GM18519 (cell line): ENCODE results near the gene OR6Q1.

Experiments
- ATAC-seq: cut with Tn5 transposase; IDR thresholded peaks from one replicate; pipeline ENCODE4 v1.9.1; 2021; ENCODE audit warnings: mild to moderate bottlenecking, moderate library complexity; ENCODE audit not compliant: unreplicated experiment, low FRiP score

Gene OR6Q1

DNA sequence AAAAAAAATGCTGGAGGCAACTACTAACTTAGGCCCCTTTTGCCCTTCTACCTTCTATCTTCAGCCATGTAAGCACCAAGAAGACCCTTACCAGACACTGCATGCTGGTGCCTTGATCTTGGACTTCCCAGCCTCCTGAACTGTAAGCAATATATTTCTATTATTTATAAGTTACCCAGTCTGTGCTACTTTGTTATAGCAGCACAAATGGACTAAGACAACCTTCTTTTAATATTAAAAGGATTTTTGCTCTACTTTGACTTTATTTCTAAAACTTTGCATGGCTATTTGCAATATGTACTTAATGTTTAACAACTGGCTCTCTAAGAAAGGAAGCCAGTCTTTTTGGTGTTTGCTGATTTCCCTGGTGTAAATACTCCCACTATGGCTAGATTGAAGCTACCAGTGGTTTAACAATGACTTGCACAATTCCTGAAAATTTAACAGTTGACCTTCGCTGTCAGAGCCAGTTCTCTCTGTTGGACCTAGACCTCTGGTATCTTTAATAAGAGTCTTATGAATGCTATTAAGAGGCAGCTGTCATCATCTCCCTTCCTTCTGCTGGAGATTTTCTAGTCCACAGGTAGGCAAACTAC, 25.2 kb downstream of the OR6Q1 start:
- no peak for ATAC-seq

DNA sequence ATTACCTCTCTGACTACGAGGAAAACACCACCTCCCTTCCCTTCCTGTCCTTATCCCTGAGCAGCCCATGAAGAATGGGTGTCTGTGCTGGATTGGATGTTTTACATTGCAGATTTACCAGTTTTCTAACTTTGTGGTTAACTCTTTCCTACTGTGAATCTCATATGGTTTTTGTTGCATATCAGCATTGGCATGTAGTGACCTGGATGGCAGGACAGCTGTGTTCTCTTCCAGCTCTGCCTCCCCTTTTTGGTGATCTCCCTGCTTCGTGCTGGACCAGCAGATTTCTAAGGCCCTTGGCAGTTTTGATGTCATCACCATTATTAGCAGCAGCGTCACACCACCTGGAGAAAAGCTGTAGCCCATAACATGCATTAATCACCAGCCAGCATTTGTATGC, 26.7 kb downstream of the OR6Q1 start:
- no peak for ATAC-seq

DNA sequence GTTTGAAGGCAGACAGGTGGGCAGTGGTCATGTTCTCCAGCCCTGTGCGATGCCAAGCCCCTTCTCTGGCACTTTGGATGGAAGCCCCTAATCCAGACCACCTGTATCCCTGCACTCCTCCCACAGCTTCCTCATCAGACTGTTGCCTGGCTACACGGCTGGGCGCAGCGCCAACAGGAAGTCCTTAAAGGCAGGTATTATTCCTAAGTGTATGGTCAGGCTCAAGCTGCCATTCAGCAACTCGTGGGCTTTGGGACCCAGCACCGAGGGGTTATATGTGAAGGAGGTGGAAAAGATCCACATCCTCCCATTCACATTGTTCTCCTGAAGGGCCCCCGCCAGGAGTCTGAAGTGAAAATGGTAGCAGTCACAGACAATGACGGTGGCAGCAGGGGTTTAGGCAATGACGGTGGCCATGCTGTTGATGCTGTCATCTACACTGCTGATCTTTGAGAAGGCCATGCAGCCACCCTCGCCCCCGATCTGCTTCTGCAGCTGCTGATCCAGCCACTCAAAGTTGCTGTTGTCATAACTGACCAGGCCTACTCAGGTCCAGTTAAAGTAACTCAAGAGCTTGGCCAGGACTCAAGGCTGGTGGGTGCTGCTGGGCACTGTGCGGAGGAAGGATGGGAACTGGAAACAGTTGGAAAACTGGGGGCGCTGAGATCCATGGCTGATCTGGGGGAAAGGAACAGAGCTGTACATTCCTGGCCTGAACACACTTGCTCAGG, 27.7 kb downstream of the OR6Q1 start:
- no peak for ATAC-seq

DNA sequence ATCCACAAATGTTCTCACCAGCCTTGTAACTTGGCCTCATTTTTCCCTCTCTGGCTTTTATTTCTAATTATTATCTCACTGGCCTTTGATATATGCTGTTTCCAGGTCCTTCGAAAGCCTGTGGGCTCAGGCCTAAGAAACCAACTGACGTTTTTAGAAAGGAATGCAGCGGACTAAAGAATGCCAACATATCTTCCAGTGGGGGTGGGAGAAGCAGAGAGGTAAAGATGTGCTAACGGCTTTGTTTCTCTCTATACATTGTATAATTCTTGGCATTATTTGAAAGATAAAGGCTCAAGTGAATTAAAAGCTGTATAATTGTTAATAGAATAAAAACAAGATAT, 28.2 kb downstream of the OR6Q1 start:
- no peak for ATAC-seq

DNA sequence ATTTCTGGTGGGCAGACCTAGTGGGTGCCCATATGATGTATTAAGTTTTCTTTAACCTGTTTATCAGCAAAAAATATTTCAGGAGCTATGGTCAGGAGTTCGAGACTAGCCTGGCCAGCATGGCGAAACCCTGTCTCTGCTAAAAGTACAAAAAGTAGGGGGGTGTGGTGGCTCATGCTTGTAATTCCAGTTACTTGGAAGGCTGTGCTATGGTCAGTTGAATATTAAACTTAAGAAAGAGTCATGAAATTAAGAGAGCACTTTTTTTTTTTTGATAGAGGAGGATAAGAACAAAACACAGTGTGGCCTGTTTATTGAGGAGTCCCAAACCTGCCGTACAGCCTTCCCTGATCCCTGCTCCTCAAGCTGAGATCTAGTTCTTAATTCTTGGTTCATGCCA, 29.8 kb downstream of the OR6Q1 start:
- no peak for ATAC-seq

DNA sequence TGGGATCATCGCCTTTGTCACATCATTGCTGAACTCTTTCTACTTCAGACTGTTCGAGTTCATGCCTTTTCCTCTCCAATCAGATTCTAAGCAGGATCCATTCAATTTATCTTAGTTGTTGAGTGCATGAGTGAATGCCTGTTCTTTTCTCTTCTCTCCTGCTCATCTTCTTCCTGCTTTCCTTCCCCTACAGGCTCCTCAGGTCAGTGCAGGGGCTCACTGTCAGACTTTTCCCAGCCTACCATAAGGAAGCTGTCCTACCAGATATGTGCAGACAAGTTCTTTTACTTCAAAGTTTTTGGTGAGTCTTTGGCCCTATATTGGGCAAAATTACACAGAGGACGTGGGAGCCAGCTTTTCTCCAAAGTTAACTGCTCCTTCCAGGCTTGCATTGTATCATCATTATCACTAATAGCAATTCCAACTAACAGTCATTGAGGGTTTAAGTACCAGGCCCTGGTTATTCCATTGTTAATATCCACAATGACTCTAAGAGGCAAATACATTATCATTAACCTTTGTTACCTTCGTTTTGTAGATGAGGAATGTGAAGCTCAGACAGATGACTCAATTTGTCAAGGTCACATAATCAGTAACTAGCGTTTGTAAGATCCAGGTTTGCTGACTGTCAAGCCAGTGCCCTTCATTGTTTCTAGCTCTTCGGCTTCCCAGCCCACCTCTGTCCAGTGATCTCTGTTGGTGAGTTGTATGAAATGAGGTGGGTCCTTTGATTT, 30.4 kb downstream of the OR6Q1 start:
- ATAC-seq: no peak

DNA sequence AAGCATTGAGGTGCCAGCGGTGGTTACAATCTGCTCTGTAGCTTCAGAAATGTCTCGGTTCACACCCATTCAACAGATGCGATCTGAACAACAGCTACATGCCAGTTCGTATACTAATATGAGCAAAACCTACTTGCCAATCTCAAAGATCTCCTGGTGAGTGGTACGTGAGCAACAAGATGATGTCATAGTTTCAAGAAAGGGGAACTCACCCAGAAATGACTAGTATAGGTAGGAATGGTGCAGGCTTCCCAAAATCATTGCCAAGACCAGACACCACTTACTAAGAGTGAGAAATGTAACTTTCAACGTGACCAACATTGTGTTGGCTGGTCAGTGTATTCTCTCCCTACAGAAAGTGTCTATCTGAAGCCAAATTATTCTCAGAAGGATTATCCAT, 31.1 kb downstream of the OR6Q1 start:
- no peak for ATAC-seq

DNA sequence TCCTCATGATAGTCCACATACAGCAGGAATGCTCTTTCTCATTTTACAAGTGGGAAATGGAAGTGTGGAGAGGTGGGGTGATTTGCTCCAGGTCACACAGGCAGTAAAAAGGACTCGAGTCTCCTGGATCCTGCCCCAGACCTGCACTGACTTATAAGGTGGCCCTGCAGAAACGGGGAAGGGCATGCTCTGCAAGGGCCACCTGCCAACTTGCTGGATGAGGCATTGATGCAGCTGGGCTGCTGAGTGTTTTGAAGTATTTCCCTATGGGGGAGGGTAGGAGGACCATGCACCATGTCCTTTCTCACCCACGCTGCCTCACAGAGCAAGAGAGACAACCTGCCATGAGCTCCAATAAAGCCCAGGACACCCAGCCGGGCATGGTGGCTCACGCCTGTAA, 36.9 kb downstream of the OR6Q1 start:
- no peak for ATAC-seq

DNA sequence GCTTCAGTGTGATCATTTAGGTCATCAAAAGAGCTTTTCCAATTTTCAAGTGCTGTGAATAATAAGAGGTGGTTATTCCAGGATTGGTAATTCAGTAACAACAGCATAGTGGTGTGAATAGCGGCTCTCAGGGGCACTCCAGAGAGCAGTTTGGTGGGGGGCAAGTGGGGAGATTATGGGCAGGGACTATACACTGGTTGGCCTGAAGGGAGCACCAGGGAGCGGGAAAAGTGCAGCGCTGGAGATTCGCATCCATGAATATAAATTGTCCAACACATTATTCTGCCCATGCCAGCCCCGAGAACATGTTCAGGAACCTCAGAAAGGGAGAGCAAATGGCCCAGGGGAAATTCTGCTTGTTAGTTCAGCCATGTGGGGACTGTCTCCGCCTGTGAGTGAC, 37.9 kb downstream of the OR6Q1 start:
- no peak for ATAC-seq

DNA sequence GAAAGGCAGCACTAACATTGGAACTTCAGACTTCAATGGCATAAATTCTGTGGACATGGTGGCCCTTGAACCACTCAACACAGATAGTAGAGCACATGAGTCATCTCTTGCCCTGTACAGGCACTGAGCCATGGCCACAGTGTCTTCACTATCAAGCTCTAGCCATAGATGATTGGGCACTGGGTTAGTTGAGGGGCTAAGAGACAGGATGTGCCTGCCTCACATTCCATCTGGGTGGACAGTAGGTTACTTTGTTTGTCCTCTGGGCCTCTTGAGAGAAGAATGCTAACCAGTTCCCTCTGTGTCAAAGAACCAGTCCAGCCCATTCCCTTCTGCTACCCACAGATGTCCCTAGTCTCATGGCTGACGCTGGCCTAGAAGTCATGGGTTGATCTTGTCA, 39.8 kb downstream of the OR6Q1 start:
- no peak for ATAC-seq

DNA sequence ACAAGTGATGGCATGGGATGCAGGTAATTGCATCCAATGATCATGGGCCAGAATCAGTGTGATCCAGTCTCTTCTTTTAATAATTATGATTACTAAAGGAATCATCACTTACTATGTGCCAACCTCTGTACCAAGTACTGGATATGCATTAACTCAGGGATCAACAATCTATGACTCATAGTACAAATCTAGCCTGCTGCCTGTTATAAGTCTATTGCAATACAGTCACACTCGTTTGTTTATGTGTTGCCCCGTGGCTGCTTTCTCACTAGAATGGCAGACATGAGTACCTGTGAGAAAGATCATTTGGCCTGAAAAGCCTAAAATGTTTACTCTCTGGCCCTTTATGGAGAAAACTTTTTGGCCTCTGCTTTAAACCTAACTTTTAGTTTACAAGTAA, 45.0 kb downstream of the OR6Q1 start:
- ATAC-seq: no peak
